NOMO-1 treated with DMSO at 0.1 percent for 48 hours (cell line): ENCODE results near the gene SLC16A4.

Experiments used
- DNase-seq: peaks from one replicate; lab custom pipeline; 2025; ENCODE audit not compliant: unreplicated experiment; lab: John Stamatoyannopoulos, UW

The SLC16A4 gene

GRCh38 chr1:110335265-110335664, 55.6 kb downstream of the SLC16A4 start:
- DNase-seq, result no peak

- DNase-seq, result no peak
These were observed 62.1 kb downstream of the SLC16A4 start for GRCh38 chr1:110328700-110329099.

- DNase-seq, result no peak
These were observed 62.6 kb downstream of the SLC16A4 start for GRCh38 chr1:110328274-110328673.

- DNase-seq, result no peak
These were observed 64.0 kb downstream of the SLC16A4 start for GRCh38 chr1:110326826-110327225.

GRCh38 chr1:110324667-110325066, 66.2 kb downstream of the SLC16A4 start:
- no peak for DNase-seq

GRCh38 chr1:110321846-110322245, 69.0 kb downstream of the SLC16A4 start:
- no peak for DNase-seq

GRCh38 chr1:110321045-110321444, 69.8 kb downstream of the SLC16A4 start:
- no peak for DNase-seq

- DNase-seq, result no peak
These were observed 70.7 kb downstream of the SLC16A4 start for GRCh38 chr1:110320168-110320518.

GRCh38 chr1:110319332-110320167, 71.3 kb downstream of the SLC16A4 start:
- DNase-seq, result peak; percentile 90

- no peak for DNase-seq
These were observed 72.8 kb downstream of the SLC16A4 start for GRCh38 chr1:110318046-110318445.

- no peak for DNase-seq
These were observed 74.1 kb downstream of the SLC16A4 start for GRCh38 chr1:110316735-110317134.
